ENCODE results near the gene HBZ.

The HBZ gene

DNA sequence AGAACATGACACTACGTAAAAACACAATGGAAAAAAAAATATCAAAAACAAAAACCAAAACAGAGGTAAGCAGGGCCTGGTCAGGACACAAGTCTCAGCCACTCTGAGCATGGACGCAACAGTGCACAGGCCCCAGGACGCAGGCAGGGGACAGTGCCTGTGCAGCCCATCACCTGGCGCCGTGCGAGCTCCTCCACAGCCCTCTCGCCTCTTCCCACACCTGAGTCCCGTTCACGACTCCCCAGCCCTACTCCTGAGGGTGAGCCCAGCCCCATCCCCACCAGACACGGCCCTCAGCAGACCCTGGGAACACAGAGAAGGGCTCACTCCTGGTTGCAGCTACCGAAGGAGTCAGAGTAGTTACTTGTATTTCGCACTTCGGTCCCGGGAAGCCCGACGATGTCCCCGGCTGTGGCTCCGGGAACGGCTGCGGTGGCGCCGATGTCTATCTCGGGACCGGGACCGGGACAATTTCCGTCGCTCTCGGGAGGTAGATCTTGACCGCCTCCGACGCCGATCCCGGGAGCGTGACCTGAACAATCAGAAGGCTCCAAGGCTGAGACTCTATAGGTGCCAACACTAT lies 37.3 kb downstream of the HBZ start:
- H3K27ac ChIP-seq, result no peak overlapping the region
- DNase-seq (ENCODE audit: low spot score), result no peak
- no peak for TF ChIP-seq CTCF (conservative IDR thresholded peaks at IDR 0.05; ENCODE audit: low read depth)
- CTCF ChIA-PET, result no interaction called here
- POLR2A ChIA-PET (ENCODE audit: low non-redundant PET), result no interaction called here

- POLR2A ChIA-PET (ENCODE audit: low non-redundant PET), result no interaction called here
- no peak for DNase-seq (ENCODE audit: low spot score)
- no peak for TF ChIP-seq CTCF (conservative IDR thresholded peaks at IDR 0.05; ENCODE audit: low read depth)
- peak overlapping the region; percentile 29 for H3K27ac ChIP-seq
- CTCF ChIA-PET, result interaction anchor here (0.9 kb wide), 2 partner anchors 10 to 170 kb away, joined by 3 to 6 read pairs; no protein-coding TSS in a partner anchor
Observed at GRCh38 chr16:191831-192230, 39.4 kb downstream of the HBZ start.

GRCh38 chr16:192686-193085 lies 40.2 kb downstream of the HBZ start:
- TF ChIP-seq CTCF (conservative IDR thresholded peaks at IDR 0.05; ENCODE audit: low read depth), result no peak
- ChIA-PET POLR2A (ENCODE audit: low non-redundant PET) (no interaction called here), CTCF (no interaction called here)
- no peak overlapping the region for H3K27ac ChIP-seq
- DNase-seq (ENCODE audit: low spot score), result no peak

DNA sequence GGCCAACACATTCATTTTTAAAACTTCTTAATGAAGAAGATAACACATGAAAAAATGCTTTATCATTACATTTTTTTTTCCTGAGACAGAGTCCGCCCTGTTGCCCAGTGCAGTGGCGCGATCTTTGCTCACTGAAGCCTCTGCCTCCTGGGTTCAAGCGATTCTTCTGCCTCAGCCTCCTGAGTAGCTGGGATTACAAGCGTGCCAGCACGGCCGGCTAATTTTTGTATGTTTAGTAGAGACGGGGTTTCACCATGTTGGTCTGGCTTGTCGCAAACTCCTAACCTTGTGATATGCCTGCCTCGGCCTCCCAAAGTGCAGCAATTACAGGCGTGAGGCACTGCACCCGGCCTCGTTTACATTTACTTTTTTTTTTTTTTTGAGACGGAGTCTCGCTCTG lies 41.0 kb downstream of the HBZ start:
- no peak overlapping the region; the same call in 1 of the 2 replicates for H3K27ac ChIP-seq
- ChIA-PET CTCF (no interaction called here), POLR2A (ENCODE audit: low non-redundant PET) (no interaction called here)
- no peak for DNase-seq (ENCODE audit: low spot score)
- TF ChIP-seq CTCF (conservative IDR thresholded peaks at IDR 0.05; ENCODE audit: low read depth), result no peak

DNA sequence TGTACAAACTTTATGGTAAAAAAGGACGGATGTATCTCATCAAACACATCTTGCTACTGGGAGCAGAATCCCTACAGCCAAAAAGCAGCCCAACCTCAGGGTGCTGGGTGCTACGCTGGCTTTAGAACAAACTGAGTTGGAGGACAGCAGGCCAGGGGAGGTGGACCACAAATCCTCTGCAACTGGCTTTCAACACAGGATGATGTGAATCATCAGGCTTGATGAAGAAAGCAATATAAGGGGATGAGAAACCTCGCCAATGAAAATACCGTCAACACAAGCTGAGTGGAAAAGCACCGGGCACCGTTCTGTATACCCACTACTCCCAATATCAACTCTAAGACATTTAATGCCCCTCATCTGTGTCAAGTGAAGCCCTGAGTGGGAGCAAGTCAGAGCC lies 42.1 kb downstream of the HBZ start:
- CTCF ChIA-PET, result no interaction called here
- no peak for TF ChIP-seq CTCF (conservative IDR thresholded peaks at IDR 0.05; ENCODE audit: low read depth)
- no peak overlapping the region for H3K27ac ChIP-seq
- no peak for DNase-seq (ENCODE audit: low spot score)
- POLR2A ChIA-PET (ENCODE audit: low non-redundant PET), result no interaction called here

- CTCF ChIA-PET, result interaction anchor here (1.5 to 1.7 kb wide), 2 partner anchors 12 to 19 kb away, joined by 3 to 9 read pairs; no protein-coding TSS in a partner anchor
- DNase-seq (ENCODE audit: low spot score), result no peak
- H3K27ac ChIP-seq, result no peak overlapping the region
- POLR2A ChIA-PET (ENCODE audit: low non-redundant PET), result interaction anchor here (0.6 kb wide), 2 partner anchors 34 to 152 kb away, joined by 3 to 4 read pairs; partner anchors contain the start of genes AXIN1 and FAM234A
- no peak for TF ChIP-seq CTCF (conservative IDR thresholded peaks at IDR 0.05; ENCODE audit: low read depth)
Observed at GRCh38 chr16:200388-200787, 47.9 kb downstream of the HBZ start.

Data from RWPE1 (cell line).